ENCODE measurements around the gene PLPPR1. TPM values are rescaled to one million over a fixed set of nuclear protein-coding genes. Genes with fewer than 3 reads are reported as not detected.

PLPPR1 gene
- total and polyA plus RNA-seq, 2 of the 4 experiments (the other 2 are of a cell fraction): not detected

- Histone ChIP-seq H3K9me1 (ENCODE audit: insufficient read depth, low read length) (no peaks in the 10 kb centered on the region), H3K36me3 (ENCODE audit: control insufficient read depth, insufficient read depth, low read length) (no peaks in the 10 kb centered on the region), H2BK15ac (ENCODE audit: low read depth, low read length) (no peak overlapping the region), H2AK5ac (ENCODE audit: low read depth, low read length) (no peak overlapping the region), H3K27me3 (ENCODE audit: control insufficient read depth, insufficient read depth, low read length) (no peaks in the 10 kb centered on the region; the same call in 1 of the 2 replicates), H3K4me2 (ENCODE audit: low read depth, low read length) (no peak overlapping the region), H4K8ac (ENCODE audit: low read depth in 2 of 2, low read length in 2 of 2) (no peak overlapping the region), H2BK20ac (ENCODE audit: low read depth, low read length) (no peak overlapping the region), H3K79me1 (ENCODE audit: low read depth in 1 of 2, low read length in 2 of 2) (no peaks in the 10 kb centered on the region), H2BK5ac (ENCODE audit: low read depth, low read length, poor library complexity, severe bottlenecking) (no peak overlapping the region), H3K4me3 (ENCODE audit: insufficient read depth, low read depth, low read length) (no peak overlapping the region), H3K4me1 (ENCODE audit: control insufficient read depth, insufficient read depth, low read length) (no peaks in the 10 kb centered on the region), H4K5ac (ENCODE audit: low read depth, low read length) (no peak overlapping the region), H4K20me1 (ENCODE audit: insufficient read depth, low read length) (no peaks in the 10 kb centered on the region), H3K14ac (replicated peaks; ENCODE audit: low read depth, low read length) (no peak overlapping the region), H3K4ac (ENCODE audit: low read depth, low read length) (no peak overlapping the region), H2BK120ac (ENCODE audit: low read depth, low read length) (no peak overlapping the region), H2AK9ac (replicated peaks; ENCODE audit: low read depth, low read length, poor library complexity) (no peak overlapping the region), H3K27ac (ENCODE audit: insufficient read depth, low read length) (no peak overlapping the region), H3K9me3 (ENCODE audit: control insufficient read depth, insufficient read depth, low read length) (no peaks in the 10 kb centered on the region), H2AFZ (replicated peaks; ENCODE audit: low read length, poor library complexity) (no peak overlapping the region), H3K56ac (ENCODE audit: extremely low read depth, insufficient read depth, low read length) (no peak overlapping the region), H4K91ac (ENCODE audit: insufficient read depth, low read depth, low read length) (no peak overlapping the region), H3K23ac (ENCODE audit: low read depth, low read length) (no peak overlapping the region), H3K18ac (ENCODE audit: low read depth, low read length) (no peak overlapping the region), H3K9ac (ENCODE audit: low read depth, low read length) (no peak overlapping the region)
- dilution Hi-C loops (cut with HindIII; ENCODE audit: low sequenced_read_pairs, unreplicated experiment): no loop called here
- ChIA-PET POLR2A (ENCODE audit: unreplicated experiment) (no interaction called here), CTCF (no interaction called here)
- DNase-seq (no peak), ATAC-seq (ENCODE audit: low read depth) (no peak)
- WGBS, 2 experiments (ENCODE audit: extremely low coverage in 2 of 2, insufficient read length in 1 of 2): no CpG with 5 or more reads among the region's 1 CpG
- in situ Hi-C loops (cut with MboI; ENCODE audit: low sequenced_read_pairs): no loop called here
- TF ChIP-seq MXI1 (IDR thresholded peaks at IDR 0.05; ENCODE audit: borderline replicate concordance, low read depth, low read length) (no peak), MAZ (IDR thresholded peaks at IDR 0.05; ENCODE audit: borderline replicate concordance, low read depth, low read length) (no peak), ELK1 (IDR thresholded peaks at IDR 0.05; ENCODE audit: borderline replicate concordance, low read depth, low read length) (no peak), NFE2L2 (IDR thresholded peaks at IDR 0.05; ENCODE audit: low read depth, low read length) (no peak), RAD21 (IDR thresholded peaks at IDR 0.05; ENCODE audit: low read length) (no peak), CTCF (conservative IDR thresholded peaks at IDR 0.05; ENCODE audit: low read depth, low read length) (no peak), RFX5 (IDR thresholded peaks at IDR 0.05; ENCODE audit: low read depth, low read length) (no peak)
- BruUV-seq (replicated peaks): no TSS peak
- intact Hi-C loops (cut with micrococcal nuclease): no loop called here
Measured at GRCh38 chr9:101350285-101350684, 321.8 kb downstream of the PLPPR1 start.
